HT-29 (cell line): ENCODE results near the gene CEP135. TPM values are rescaled to one million over a fixed set of nuclear protein-coding genes. Genes with fewer than 3 reads are reported as not detected.
A peak's percentile ranks its signal among the peaks of the same experiment; 100 is the strongest.
"Not testable (repeated sequence)": the region's sequence is repeated elsewhere in the genome, so short reads cannot be mapped to it uniquely, and the experiment has no call there.

Experiments used
- DNase-seq: peaks from one replicate; pipeline ENCODE4 v3.0.0-alpha.2; 2015; ENCODE audit warnings: low spot score
- total RNA-seq: library from RNA; depleted of rRNA; stranded (reverse); fragments of >200 nt; shearing (Covaris generic); gene quantifications from 2 replicates; pipeline ENCODE4 v1.2.3, GENCODE V29; 2014

Gene CEP135
- total RNA-seq, 1 experiment from 2014 or later = 5.5 TPM

DNA sequence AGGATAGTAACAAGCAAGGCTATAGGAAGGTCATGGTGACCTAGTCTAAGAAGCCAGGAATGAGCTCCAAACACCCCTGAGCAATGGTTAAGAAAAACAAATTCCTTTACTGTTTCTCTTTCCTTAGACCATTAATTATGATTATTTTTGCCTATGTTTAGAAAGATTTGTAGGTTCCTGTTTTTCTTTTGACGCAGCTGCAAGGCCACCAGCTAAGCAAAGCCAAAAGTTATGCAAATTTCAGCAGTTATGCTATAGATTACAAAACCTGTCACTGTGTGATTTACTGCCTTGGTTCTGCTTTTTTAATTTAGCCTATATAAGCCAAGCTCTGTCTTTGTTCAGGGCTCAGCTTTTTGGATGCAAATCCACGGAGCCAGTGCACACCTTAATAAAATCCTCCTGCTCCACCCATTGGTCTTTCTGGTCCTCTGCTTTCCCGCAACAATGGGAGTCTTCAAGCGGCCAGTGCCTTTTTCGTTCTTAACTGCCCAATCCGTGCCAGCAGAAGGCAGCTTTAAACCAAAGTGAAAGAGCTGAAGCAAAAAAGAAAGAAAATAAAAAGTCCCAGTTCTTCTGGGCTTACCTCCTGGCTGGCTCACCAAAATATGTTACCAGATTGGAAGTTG, 1.4 kb upstream of the CEP135 start:
- DNase-seq = no peak

DNA sequence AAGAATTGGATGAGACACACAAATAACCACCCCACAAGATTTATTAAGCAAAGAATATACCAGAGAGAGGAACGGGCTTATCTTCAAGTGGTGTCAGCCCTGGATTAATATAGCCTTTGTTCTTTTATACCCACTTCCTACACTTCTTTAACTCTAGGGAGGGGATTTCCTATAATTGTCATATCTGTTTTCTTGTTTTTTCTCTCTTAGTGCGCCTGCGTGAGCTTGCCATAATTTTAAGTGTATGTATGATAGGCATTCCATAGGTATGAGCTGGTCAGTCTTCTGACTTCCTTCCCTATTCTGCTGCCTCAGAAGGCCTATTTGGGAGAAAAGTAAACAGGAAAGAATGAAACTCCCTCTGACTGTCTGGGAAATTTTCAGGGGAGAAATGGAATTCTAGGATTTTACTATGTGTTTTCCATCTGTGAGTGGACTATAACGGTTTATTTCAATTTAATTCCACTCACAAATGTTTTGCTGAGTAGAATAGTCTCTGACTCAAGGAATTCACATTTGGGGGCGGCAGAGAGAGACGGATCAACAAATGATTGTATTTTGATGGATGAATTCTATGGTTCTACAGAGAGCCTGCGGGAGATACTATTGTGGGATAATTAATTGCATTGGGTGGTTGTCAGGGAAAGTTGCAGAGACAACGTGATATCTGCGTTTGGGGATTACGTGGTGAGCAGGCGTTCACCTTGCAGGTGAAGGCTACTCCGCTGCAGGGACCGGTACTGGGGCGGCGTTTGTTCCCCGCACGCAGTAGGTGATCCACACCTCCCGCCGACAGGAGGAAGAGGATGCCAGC, 626 bp upstream of the CEP135 start:
- peak; percentile 67 for DNase-seq

DNA sequence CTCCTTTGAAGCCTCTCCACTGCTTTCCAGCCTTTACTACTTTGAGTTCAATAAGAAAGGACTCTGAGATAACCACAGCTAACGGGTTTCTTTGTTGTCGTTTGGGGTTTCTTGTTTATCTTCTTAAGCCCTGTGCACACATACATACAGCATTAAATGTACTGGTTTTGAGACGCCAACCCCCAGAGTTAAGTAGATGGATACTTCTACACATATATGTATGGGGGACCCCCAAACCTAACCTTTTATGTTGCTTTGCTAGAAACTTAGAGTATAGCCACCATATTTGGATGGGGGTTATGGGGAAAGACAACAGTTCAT, 697 bp downstream of the CEP135 start:
- no peak for DNase-seq

DNA sequence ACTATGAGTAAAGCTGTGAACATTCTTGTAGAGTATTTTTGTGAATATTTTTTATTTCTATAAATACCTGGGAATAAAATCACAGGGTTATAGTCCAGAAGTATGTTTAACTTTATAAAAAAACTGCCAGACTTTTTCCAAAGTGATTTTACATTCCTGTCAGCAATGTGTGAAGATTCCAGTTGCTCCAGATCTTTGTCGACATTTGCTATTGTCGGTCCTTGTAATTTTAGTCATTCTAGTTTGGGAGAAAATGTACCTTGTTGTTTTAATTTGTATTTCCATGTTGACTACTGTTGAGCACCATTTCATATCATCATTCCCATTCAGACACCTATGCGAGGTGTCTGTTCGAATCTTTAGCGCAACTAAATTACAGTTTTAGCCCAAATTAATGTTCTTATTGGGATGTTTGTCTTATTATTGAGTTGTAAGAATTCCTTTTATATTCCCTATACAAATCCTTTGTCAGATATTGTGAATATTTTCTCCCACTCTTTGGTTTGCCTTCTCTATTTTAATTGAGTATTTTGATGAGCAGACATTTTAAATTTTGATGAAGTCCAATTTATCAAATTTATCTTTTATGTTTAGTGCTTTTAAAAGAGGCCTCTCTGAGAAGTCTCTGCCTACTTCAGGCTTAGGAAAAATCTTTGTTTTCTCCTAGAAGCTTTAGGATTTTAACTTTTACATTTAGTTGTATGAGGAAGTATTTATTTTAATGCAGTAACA, 2.6 kb downstream of the CEP135 start:
- no peak for DNase-seq

DNA sequence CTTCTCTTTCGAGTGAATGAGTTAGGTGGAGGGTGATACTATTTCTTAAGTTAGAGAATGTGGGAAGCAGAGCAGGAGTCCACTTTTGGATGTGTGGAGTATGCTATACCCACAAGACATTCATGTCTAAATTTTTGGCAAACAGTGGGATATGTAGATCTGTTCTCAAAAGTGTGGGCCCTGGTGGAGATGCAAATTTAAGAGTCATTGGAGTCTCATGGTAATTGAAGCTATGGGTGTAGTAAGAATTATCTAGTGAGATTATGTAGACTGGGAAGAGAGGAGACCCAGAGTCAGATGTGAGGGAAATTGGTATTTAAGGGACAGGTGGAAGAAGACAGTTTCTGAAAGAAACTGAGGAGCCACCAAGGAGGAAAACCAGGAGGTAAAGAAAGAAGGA, 7.0 kb downstream of the CEP135 start:
- DNase-seq = no peak

DNA sequence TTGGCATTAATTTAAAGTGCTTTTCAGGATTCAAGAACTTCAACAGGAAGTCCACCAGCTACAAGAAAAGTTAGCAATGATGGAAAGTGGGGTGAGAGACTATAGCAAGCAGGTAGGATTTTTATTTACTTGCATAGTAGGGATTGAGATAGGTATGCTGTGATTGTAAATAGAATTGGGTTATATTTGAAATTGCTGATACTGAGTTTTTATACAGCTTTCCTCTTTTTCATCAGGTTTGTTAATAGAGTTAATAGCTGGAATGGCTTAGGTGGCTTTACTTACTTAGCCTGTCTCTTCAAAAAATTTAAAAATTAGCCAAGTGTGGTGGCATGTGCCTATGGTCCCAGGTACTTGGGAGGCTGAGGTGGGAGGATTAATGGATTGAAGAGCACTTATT, 10.9 kb downstream of the CEP135 start:
- DNase-seq = no peak

DNA sequence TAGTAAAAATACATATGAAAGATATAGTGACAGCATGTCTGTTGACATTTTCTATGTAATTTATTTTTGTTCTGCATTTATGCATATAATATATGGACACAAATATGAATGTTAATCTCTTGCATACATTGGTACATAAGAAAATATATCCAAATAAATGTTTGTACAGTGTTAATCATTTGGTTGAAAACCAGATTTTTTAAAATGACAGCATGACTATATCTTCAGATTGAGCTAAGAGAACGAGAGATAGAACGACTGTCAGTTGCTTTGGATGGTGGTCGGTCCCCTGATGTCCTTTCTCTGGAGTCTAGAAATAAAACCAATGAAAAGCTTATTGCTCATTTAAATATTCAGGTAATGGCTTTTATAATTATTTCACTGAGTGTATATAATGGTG, 15.3 kb downstream of the CEP135 start:
- no peak for DNase-seq

DNA sequence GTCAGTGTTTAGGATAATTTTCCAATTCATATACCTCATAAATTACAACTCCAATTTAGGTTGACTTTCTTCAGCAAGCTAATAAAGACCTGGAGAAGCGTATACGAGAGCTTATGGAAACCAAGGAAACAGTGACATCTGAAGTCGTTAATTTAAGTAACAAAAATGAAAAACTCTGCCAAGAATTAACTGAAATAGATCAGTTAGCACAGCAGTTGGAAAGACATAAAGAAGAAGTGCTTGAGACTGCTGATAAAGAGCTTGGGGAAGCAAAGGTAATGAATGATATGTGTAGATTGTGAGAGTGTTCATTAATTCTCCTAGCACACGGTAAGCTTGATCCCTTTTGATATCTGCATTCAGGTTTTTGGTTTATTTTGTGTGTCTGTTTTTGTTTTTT, 16.8 kb downstream of the CEP135 start:
- DNase-seq = no peak

DNA sequence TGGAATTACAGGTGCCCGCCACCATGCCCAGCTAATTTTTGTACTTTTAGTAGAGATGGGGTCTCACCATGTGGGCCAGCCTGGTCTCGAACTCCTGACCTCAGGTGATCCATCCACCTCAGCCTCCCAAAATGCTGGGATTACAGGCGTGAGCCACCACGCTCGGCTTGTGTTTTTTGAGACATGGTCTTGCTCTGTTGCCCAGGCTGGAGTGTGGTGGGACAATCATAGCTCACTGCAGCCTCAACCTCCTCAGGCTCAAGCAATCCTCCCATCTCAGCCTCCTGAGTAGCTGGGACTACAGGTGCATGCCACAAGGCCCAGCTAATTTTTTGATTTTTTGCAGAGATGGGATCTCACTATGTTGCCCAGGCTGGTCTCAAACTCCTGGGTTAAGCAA, 17.6 kb downstream of the CEP135 start:
- not testable (repeated sequence) for DNase-seq

DNA sequence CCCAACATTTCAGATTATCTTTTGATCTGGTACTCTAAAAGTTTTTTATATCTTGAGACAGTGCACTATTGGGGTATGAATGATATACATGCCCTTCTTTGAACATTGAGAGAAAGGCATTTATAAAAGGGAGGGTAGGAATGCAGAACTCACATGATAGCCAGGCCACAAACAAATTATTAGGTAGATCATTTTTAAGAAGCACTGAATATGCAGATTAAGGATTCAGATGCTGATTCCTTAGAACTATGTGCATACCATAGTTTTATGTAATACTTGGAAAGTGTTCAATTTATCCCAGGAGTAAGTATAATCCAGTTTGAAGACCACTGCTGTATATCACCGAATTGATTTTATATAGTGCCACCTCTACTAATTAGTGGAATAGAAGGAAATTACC, 18.6 kb downstream of the CEP135 start:
- no peak for DNase-seq

DNA sequence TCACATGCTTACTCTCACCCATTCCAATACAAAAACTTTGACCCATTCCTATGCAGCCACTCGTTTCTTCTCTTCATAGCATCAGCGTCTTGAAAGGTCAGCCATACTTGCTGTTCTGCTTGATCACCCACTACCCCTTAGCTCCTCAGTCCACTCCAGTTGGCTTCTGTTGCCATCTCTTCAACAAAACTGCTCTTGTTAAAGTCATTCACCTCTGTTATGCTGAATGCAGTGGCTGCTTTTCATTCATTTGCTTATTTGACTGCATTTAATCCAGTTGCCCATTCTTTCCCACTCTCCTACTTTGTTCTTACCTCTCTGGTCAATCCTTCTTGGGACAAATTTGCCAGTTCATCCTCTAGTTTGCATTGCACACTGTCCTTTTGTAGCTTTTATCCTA, 24.9 kb downstream of the CEP135 start:
- no peak for DNase-seq

DNA sequence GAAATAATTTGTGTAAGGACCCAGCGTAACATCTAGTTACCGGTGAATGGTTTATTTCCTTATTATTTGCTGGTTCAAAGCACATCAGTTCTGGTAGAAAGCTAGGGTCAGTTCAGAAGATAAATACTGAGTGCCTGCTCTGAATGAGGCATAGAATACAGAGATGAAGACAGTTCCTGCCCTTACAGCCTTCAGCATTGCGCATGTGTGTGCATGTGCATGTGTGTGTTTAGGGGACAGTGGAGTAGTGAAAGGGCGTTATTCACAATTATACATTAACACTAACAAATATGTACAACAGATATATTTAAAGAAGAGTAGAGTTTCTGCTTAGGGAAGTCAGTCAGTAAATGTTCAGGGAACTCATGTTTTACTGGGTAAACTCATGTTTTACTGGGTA, 29.1 kb downstream of the CEP135 start:
- DNase-seq = no peak

DNA sequence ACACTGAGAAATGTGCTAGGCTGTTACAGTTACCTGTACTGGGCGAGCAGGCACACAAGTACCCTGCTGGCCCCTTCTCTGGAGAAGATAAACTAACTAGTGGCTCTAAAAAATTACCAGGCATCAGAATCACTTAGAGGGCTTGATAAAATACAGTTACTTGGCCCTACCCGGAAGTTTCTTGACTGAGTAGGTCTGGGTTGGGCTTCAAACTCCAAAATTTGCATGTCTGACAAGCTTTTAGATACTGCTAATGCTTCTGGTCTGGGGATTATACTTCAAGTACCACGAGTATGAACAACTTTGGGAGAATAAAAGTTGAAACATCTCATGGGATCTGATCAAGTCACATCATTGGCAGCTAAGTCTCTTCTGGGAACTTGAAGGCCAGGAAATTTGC, 30.8 kb downstream of the CEP135 start:
- no peak for DNase-seq

DNA sequence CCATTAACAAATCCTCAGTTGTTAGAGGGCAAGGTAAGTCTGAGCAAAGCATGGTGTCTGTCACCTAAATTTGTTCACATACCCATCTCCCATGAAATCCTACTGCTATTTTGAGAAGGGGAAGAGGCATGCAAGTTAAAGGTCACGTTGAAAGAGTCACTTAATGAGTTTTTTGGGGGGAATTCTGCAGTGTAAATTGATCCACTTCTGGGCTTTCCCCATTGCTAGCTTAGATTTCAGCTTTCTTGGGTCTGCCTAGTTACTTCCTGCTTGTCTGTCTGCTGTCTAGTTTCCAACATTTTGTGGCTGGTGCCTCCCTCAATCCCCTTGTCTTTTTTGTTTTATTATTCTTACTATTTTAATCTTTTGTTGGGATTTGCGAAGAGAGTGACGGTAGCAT, 32.0 kb downstream of the CEP135 start:
- no peak for DNase-seq

DNA sequence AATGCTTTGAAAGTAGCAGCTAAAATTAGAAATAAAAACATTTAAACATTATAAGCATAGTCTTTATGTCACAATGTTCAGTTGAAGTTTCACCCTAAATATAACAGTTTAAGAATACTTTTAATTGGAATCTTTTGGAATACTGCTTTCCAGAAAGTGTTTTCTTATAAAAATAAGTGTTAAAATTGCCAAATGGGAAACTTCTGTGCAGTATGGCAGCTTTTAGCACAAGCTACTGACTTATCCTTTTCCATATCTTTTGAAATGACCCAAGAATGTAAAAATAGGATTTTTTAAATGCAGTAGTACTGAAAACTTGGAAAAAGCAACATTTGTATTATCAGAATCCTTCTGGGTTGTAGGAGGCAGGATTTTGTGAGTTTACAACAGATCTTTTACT, 34.2 kb downstream of the CEP135 start:
- no peak for DNase-seq

DNA sequence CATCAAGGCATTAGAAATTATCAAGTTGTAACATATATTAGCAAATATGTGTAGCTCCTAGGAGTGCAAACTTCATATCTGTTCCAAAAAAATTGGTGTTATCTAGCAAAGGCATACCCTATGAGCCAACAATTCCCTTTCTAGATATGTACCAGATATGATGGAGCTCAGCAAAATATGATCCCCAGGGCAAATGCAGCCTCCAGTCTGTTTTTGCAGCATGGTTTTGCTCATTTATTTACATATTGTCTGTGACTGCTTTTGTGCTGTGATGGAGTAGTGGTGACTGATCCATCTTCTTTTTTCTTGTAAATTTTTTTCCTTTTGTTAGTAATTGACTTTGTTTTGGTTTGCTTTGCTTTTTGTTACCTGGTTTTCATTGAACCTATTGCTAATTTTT, 41.0 kb downstream of the CEP135 start:
- no peak for DNase-seq

DNA sequence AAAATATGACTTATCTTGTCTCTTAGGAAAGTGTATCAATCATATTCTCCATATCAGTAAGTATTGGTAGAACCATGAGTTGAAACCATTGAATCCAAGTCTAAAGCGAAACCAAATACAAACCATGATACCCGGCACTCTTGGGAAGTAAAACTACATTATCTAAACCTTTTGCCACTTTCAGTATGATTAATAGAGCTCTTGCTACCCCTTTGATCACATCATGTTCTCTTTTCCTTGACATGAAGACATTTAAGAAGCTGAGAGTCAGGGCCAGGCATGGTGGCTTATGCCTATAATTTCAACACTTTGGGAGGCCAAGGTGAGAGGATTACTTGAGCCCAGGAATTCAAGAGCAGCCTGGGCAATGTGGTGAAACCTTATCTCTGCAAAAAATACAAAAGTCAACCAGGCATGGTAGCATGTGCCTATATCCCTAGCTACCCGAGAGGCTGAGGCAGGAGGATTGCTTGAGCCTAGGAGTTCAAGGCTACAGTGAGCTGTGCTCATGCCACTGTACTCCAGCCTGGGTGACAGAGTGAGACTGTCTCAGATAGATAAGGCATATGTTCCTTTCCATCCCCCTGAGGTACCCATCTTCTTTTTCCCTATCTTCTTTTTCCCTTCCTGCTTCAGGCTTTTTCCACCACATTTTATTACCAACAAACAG, 45.4 kb downstream of the CEP135 start:
- no peak for DNase-seq

DNA sequence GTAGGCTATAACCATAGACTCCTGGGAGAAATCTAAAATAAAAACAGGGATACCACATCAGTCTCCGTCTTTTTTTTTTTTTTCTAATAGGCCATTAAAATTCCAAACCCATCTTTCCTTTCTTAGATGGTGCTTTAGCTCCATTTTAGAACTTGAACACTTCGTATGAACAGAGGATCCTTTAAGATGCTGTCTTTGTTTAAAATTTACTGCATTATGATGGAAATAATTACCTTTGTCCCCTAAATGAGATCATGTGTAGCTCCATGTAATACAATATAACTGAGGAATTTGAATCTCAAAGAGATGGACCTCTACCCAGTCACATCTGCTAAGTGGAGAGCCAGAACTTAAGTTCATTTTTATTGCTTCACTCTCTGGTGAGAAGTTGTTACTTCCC, 47.9 kb downstream of the CEP135 start:
- DNase-seq = no peak

DNA sequence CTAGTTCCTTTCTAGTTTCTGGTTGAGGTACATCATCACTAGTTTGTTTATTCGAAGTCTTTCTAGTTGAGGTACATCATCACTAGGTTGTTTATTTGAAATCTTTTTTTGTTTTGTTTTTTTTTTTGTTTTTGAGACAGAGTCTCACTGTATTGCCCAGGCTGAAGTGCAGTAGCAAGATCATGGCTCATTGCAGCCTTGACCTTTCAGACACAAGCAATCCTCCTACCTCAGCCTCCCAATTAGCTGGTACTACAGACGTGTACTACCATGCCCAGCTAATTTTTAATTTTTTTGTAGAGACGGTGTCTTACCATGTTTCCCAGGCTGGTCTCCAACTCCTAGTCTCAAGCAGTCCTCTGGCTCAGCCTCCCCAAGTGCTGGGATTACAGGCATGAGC, 54.9 kb downstream of the CEP135 start:
- no peak for DNase-seq

DNA sequence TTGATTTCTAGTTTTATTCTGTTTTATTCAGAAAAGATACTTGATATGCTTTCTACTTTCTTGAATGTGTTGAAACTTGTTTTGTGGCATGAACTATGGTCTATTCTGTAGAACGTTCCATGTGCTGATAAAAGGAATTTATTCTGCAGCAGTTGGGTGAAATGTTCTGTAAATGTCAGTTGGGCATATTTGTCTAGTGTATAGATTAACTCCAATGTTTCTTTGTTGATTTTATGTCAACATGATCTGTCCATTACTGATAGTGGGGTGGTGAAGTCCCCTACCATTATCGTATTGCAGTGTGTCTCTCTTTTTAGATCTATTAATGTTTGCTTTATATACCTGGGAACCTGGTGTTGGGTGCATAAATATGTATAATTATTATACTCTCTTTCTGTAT, 55.5 kb downstream of the CEP135 start:
- DNase-seq = no peak

DNA sequence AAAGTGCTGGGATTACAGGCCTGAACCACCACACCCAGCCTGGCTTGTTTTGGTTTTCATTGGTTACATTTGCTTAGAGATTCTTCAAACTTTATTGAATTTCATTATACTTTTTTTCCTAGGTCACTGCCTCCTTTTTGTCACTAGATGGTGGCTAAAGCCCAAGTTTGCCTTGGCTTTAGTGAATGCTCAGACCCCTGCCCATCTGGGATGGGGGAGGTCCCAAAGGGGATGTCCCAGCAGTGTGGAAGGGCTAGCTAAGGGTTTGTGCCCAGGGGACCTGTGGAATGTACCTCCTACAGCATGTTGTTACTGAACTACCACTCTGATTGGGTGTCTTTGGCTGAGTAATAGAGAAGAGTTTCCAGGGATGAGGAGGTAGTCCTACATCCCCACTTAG, 58.4 kb downstream of the CEP135 start:
- no peak for DNase-seq

DNA sequence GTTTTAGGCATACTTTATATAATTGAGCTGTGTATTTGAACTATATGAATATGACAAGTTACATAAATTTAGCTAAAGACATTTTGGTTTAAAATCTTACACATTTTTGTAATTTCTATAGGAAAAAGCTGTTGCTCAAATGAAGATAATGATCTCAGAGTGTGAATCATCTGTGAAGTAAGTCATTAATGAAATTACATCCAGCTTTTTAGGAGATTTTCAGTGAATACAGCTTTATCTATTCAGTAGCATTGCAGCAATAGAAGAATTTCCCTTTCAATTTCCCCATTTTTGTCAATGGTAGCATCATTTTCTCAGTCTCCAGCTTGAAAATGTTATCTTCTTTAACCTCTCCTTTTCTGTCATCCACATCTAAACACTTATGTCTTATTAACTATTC, 59.5 kb downstream of the CEP135 start:
- DNase-seq = no peak
